HEK293T (cell line): ENCODE measurements around the gene BCL11A.

ENCODE experiments used
- BHLHE40 ChIP-seq: fragments of 450-650 bp; IDR thresholded peaks from 2 replicates; pipeline ENCODE4 v1.6.1; 2016; ENCODE audit warnings: mild to moderate bottlenecking, moderate library complexity, borderline replicate concordance
- CTBP1 ChIP-seq: fragments of 450-650 bp; IDR thresholded peaks from 2 replicates; pipeline ENCODE4 v1.6.1; 2016; ENCODE audit warnings: borderline replicate concordance
- FOXK2 ChIP-seq: fragments of 450-650 bp; IDR thresholded peaks from 2 replicates; pipeline ENCODE4 v1.6.1; 2016; ENCODE audit warnings: mild to moderate bottlenecking
- FOXM1 ChIP-seq: fragments of 450-650 bp; IDR thresholded peaks from 2 replicates; pipeline ENCODE4 v1.6.1; 2017; ENCODE audit warnings: mild to moderate bottlenecking, borderline replicate concordance
- HDGF ChIP-seq: fragments of 450-650 bp; IDR thresholded peaks from 2 replicates; pipeline ENCODE4 v1.6.1; 2017; ENCODE audit warnings: antibody characterized with exemption, borderline replicate concordance
- L3MBTL2 ChIP-seq: fragments of 450-650 bp; conservative IDR thresholded peaks from 2 replicates; pipeline ENCODE4 v1.6.1; 2016; ENCODE audit warnings: mild to moderate bottlenecking
- LEF1 ChIP-seq: fragments of 450-650 bp; IDR thresholded peaks from 2 replicates; pipeline ENCODE4 v1.6.1; 2017; ENCODE audit warnings: mild to moderate bottlenecking, borderline replicate concordance
- SP1 ChIP-seq: fragments of 450-650 bp; IDR thresholded peaks from 2 replicates; pipeline ENCODE4 v1.6.1; 2017
- SUZ12 ChIP-seq: fragments of 450-650 bp; IDR thresholded peaks from 2 replicates; pipeline ENCODE4 v1.6.1; 2016; ENCODE audit warnings: mild to moderate bottlenecking
- TARDBP ChIP-seq: fragments of 450-650 bp; IDR thresholded peaks from 2 replicates; pipeline ENCODE4 v1.6.1; 2016
- ZNF384 ChIP-seq: fragments of 450-650 bp; IDR thresholded peaks from 2 replicates; pipeline ENCODE4 v1.6.1; 2016

DNA sequence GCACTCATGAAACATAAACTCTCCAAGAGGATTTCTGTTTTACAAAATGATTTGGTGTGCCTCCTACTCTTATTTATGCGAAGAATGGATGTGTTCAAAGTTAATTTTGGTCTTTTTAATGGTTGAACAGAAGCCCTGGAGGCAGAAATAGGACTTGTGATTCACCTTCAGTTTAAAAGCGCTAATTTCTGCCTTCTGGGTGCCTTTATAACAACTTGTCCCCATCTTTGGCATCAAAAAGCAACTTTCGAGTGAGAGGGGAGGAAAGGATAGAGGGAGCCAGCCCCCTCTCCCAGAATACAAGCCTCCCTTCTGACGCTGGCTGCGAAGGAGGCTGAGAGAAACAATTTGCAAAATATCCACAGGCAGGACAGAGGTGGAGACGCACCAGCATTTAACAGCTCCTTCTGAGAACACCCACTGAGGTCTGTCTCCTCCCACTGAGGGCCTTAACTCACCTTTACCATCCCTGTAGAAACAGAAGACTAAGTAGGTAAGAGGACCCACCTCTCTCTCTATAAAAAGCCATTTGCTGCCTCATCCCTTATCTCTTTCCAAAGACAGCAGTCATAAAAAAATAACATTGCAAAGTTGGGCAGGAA is 24.3 kb upstream of the BCL11A start:
- TF ChIP-seq TARDBP: no peak
- TF ChIP-seq LEF1: no peak
- TF ChIP-seq HDGF: no peak
- no peak for TF ChIP-seq CTBP1
- TF ChIP-seq SP1: no peak
- no peak for TF ChIP-seq L3MBTL2
- no peak for TF ChIP-seq ZNF384
- TF ChIP-seq SUZ12: no peak
- TF ChIP-seq FOXM1: no peak
- TF ChIP-seq BHLHE40: no peak
- no peak for TF ChIP-seq FOXK2
